GM18507 (cell line): ENCODE data around the gene HK1.

Experiments
- DNase-seq: peaks from one replicate; pipeline ENCODE4 v3.0.0; 2011; ENCODE audit warnings: low read depth; ENCODE audit not compliant: insufficient read length; ENCODE audit errors: extremely low spot score
- FAIRE-seq: peaks from 2 replicates; lab custom pipeline; 2011; peaks lifted over from hg19 to GRCh38; lab: Jason Lieb, UNC

The HK1 gene

DNA sequence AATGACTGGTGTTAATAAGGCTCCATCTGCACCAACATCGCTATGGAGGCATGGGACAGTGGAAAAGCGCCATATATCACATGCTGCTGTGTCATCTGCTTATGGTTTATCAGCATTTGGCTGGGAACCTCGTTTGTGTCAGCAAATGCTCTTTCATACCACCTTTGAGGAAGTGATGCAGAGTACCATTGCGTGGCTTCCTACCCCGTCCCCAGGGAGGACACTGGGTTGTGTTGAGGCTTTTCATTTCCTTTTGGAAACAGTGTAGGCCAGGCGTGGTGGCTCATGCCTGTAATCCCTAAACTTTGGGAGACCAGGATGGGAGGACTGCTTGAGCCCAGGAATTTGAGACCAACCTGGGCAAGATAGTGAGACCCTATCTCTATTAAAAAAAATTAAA lies 131.7 kb downstream of the HK1 start:
- DNase-seq (no peak), FAIRE-seq (peak; percentile 77)

DNA sequence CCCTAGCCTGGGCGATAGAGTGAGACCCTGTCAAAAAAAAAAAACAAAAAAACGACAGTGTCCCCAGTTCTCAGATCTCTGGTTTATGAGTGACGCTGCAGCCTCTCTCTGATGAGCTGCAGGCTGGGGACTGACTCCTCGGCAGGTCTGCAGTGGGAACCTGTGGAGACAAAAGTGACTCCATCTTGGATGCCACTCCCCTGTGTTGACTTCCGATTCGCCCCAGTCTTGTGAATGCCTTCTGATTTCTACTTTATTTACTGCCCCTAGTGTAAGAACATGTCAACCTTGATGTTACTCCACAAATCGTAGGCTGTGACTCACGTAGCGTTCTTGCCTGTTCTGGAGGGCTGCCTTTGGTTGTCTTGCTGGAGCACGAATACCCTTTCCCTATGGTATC lies 132.2 kb downstream of the HK1 start:
- DNase-seq (no peak), FAIRE-seq (no peak)

DNA sequence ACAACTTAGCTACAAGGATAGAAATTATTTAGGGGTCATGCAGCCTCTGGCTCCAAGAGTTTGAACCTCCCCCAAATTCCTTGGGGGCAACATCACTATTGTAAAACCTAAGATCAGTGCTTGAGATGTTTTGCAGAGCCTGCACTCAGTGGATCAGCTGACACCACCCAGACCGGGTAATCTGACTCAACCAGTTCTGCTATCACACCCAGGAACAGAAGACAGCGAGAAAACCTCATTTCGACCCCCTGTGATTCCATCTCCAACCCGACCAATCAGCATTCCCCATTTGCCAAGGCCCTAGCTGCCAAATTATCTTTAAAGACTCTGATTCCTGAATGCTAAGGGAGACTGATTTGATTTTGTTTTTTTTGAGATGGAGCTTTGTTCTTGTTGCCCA lies 133.2 kb downstream of the HK1 start:
- DNase-seq (no peak), FAIRE-seq (no peak)

DNA sequence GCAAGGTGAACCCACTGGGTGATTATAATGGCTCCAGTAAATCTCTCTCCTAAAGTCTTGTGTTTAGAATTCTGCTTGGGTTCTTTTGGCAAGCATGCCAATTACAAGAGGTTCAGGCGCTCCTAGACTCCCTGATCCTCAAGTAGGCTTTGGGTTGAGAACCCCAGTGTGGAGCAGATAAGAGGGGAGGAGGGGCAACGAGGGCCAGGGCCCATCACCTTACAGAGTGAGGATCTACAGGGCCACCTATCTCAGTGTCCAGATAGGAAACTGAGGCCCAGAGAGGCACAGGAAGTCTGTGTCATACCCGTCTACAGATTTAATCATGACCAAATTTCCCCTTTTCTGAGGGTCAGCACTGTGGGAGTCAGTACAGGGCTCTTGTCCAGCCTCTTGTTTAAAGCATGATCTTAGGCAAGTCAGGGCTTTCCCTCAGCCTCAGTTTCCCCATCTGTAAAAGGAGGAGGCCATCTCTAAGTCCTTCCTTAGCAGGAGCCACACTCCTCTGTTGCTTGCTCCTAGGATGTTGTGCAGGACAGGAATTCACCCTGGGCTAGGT lies 134.0 kb downstream of the HK1 start:
- FAIRE-seq (no peak), DNase-seq (no peak)

DNA sequence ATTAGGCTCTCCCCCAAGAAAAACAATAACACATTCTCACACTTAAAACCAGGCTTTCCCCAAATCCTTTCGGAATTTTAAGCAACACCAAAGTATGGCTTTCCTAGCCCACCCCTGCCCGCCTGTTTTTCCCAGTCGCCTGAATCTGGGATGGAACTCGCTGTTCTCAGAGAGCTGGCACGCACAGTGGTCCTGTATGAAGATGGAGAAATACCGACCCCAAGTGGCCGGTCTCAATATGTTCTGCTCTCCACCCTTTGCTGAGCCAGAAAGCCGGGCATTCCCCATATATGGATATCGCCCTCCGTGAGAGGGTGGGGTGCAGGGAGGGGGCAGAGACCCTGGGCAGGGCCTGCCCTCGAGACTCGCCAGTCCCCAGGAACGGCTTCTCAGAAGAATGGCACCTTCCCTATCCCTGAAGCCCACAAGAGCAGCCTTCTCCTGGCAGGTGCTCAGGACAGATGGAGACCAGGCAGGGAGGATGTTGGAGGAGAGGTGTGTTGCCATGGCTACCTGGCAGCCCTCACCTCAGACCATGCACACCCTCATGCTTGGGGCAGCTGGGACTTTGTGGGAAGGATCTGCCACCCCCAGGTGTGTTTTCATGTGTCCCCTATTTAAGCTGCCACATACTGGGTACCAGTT lies 135.0 kb downstream of the HK1 start:
- peak; percentile 36 for FAIRE-seq
- peak; percentile 28 for DNase-seq

DNA sequence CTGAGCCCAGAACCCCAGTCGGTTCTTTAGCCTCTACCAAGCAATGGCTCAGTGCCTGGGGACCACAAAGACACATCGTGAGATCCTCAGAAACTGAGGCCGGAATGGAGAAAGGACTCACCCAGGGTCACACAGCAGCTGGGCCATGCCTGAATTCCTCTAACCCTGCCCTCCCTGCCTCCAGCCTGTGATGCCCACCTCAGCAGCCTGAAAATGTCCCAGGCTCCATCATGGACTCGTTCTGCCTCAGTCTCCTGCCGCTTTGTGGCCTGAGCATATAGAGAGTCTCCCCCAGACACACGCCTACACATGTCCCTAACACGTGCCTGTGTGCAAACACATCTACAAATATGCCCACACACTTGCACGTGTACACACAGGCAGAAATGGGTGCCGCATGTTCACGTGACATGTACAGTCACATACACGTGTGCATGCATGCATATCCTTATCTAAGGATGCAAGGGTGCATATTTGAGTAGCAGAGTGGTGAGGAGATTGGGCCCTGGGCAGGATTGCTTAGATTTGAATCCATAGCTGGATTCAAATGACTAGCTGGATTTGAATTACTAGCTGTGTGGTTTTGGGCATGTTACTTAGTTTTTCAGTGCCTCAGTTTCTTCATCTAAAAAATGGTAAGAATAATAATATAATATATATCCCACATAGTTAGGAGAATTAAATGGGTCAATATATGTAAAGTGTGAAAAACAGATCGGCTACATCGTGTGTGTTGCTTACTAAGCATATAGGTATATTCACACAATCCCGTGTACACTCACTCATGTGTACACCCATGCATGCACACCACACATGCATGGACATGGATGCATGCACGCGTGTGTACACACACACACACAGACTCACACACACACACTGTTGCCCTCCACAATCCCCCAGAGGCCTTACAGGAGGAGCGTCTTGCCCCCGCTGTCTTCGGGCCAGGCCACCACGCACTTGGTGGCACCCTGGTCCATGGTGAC lies 136.0 kb downstream of the HK1 start:
- no peak for DNase-seq
- no peak for FAIRE-seq

DNA sequence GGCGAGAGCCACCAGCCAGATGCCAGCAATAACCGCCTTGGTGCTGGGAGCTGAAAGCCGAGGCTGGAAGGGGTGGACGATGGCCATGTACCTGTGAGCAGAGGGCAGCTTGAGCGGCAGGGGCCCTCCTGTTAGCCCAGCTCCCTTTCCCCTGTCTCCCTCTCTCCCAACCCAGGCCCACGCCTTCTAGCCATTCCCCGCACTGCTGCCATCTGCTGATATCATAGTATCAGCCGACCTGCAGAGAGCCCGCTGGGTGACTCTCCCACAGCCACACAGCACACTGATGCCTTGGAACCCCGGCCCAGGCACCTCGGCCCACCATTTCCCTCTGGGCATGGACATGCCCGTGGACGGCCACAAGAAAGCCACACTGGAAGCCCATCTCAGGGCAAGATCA lies 136.8 kb downstream of the HK1 start:
- no peak for FAIRE-seq
- no peak for DNase-seq

DNA sequence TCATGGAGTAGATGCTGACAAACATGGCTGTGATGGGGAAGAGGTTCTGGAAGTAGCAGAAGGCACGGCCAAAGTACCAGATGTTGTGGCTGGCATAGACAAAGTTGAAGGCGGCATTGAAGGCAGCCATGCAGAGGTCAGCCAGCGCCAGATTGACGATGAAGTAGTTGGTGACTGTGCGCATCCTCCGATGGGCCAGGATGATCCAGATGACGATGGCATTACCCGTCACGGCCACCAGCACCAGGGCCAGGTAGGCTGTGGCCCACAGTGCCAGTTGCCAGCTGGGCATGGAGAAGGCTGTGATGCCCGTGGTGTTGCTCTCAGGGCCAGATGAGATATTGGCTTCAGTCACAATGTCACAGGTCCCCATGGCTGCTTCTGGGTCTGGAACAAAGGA lies 137.7 kb downstream of the HK1 start:
- DNase-seq (no peak), FAIRE-seq (no peak)

DNA sequence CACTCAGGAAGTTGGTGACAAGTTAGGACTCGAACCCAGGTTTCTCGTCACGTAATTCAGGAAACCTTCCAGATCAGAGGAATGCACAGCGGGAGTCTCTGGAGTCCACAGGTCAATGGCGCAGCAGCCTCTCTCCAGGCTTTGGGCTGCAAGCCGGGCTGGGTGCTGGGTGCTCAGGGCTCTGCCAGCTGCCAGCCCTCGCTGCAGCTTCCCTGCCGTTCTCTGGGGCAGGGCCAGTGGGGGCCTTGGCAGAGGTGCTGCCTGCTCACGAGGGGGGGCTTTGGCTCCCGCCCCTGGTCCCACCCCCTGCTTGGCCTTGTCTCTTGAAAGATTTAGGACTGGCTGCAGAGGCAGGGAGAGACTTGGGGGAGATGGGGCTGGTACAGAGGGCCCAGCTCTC lies 138.4 kb downstream of the HK1 start, which contains the start of gene TACR2:
TSS of gene TACR2 (minus strand) at position 224 of the 400 bp plus-strand sequence. CDS start 595 bp downstream, outside the sequence.
- FAIRE-seq, result no peak
- no peak for DNase-seq

DNA sequence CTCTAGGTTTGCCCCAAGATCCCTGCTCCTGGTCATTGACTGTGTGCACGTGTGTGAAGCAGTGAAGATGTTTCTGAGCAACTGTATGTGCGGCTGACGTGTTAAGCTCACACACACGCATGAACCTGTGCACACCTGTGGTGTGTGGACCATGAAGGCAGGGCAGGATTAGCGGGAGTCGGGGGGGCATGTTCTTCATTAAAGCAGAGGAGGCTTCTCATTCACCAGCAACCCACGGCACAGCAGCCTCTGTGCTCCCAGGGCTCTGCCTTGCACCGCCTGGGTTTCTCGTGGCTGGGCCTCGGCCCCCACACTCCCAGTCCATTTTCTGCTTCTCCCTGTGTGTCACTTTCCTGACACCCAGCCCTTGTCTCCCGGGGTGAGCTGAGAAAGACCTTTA lies 139.2 kb downstream of the HK1 start:
- FAIRE-seq (no peak), DNase-seq (no peak)

DNA sequence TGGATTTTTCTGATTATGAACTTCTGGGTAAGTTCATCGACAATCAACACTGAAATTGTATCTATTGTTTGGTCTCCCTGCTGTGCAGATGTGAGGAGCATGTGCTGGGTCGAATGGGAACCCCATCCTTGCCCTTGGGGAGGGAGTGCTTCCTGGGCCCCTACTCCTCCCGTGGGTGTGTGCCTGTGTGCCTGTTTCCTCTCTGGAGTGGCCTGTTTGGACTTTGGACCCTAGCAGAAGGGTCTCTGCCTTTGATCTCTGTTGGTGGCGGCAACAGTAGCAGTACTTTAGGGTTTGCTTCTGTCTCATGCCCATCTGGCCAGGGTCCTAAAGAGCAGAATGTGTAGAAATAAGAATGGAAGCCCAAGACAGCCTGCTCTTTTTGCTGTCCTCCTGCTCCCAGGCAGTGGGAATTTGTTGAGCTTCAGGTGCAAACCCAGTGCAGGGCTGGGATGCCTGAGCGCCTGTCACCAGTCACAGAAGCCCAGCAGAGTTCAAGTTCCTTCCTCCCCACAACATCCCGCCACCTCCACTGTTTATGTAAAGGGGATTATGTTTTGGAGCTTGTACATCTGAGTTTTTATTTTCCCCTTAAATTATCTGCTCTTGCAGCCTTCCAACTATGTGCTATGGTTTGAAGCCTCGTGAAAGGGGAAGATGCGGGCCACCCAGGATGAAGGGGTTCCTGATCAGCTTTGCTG lies 139.9 kb downstream of the HK1 start:
- no peak for DNase-seq
- no peak for FAIRE-seq

DNA sequence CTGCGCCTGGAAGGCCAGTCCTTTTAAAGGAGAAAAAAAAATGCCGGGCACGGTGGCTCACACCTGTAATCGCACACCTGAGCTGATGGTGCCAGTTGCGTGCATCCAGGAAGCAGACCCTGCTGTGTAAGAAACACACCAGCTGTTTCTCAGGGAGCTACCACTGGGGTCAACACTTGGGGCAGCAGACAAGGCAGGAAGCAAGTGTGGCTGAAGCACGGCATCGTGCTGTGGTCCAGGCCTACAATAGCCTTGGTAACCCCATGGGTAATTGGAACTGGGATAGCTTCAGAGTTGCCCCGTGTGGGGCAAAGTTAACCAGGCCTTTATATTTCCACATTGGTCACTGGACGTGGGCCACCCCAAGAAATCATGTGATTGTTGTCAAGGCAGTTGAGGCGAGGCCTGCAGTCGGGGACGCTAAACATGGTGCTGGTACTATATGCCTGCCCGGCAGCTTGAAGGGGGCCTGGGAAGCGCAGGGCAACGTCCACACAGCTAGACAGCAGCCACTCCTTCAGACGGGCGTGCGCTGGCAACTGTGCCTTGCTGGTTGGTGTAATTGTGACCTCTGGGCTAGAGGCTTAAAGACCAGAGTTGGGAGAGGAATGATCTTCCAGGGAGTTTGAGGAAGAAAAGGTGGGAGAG lies 140.9 kb downstream of the HK1 start:
- DNase-seq (no peak), FAIRE-seq (no peak)

DNA sequence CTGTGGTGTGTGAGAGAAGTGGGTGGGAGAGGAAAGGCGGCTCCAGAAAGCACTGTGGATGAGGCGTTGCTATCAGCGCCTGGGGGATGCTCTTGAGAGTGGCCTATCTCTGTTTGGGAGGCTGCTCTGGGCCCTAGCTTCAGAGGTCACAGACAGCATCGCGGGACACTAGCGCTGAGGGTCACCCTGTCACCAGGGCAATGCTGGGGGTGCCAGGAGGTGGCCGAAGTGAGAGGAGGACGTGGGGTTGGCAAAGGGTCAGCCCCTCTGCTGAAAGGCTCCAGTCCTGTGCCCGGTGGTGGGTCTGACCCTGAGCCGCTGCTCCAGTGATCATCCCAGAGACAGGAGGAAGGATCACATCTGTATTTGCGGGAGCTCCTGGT lies 141.4 kb downstream of the HK1 start:
- no peak for FAIRE-seq
- DNase-seq, result no peak

DNA sequence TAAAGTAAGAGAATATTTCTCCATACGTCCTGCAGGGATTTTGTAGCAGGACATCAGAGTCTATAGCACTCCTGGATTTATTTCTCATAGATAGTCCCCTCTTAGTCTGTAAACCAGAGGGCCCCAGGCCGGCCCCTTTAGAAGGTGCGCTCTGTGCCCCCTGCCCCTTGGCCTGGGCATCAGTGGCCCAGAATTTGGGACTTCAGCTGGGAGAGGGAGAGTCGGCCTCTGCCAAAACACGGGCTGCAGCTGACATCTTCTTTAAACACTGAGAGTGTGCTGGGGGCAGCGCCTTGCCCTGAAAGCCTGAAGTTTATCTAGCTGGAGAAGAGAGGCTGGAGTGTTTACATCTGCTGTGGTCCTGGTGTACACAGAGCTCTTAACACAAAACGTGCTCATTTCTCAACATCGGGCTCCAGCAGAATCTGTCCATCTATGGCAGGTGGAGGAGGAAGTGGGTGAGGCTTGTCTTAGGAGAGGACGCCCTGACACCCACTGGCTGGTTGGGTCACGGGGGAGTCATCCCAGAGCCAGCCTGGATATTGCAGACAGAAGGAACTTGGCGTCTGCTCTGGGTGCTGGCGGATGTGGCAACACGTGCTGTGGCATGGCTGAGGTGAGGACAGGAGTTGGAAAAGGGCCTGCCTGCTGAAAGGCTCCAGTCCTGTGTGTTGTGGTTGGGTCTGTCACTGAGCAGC lies 143.5 kb downstream of the HK1 start:
- DNase-seq (no peak), FAIRE-seq (no peak)

DNA sequence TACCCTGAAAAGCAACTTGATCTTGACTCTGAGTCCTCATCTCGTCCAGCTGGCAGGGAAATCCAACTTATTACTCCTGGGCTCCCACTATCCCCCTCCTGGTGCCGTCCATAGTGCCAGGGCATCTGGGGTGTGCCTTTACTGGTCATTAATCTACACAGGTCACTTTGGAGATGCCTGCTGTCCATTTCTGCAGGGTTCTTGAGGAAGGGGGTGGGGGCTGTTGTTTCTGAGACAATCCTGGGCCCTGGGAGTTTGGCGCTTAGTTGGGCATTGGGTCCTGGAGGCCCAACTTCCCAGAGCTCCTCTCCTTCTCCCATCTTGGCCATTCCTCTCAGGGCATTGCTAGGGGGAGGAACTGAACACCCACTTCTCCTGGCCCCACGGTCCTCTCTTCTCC lies 144.4 kb downstream of the HK1 start:
- FAIRE-seq (no peak), DNase-seq (no peak)

DNA sequence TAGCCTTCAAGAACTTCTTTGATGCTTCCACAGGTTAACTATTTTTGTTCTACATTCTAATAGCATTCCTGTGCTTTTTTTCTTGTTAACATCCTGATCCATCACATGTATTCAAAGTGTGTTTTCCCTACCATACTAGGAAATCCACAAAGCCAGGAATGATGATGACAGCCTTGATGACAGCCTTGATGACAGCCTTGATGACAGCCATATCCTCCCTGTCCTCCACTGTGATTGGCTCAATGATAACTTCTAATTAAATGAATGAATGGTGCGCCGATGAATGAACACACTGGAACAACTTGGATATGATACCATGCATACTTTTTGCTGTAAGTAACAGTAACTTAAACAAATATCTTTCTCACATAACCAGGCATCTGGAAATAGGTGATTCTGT lies 146.7 kb downstream of the HK1 start:
- FAIRE-seq (peak; percentile 31), DNase-seq (no peak)

DNA sequence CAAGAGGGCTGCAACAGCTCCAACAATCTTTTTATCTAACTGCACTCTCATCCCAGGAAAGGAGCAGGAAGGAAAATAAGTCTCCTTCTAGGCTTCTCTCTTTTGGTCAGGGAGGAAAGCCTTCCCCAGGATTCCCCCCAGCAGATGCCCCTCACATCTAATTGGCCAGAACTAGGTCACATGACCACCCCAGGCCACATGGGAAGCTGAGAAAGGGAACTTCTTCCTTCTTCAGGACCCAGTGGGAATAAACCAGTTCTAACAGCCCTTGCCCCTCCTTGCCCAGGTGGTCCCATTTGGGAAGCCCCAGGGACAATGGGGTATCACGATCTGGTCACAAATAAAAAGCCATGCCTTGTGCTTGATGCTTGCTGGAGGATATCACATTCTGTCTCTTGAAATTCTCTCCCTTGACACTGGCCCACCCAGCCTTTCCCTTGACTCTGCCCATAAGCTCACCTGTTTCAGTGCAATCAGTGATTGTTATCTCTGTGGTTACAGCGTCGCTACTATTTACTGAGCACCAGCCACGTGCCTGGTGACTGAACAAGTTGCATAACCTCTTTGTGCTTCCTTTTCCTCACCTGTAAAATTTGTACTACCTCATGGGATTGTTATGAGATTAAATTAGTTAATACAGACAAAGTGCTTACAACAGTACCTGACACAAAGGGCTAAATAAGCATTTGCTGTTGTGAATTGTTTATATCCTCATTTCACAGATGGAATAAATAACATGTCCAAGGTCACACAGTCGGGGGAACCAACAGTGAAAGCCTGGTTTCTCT lies 147.4 kb downstream of the HK1 start:
- FAIRE-seq (no peak), DNase-seq (no peak)

DNA sequence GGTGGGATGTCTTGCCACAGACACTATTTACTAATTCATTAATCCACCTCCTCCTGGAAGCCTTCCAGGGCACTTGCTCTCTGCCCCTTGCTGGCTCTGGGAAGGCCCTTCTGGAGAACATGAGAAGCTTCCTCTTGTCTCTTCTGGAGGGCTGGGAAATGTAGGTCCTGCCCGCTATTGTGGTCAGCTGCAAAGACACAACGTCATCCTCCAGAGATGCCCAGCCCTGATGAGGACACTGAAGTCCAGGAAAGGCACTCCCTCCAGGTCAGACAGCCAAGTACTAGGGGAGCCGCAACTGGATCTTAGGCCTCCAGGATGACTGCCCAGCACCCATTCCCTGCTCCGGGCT lies 148.1 kb downstream of the HK1 start:
- DNase-seq, result no peak
- no peak for FAIRE-seq
